Neural crest cell (in vitro differentiated cells): ENCODE data around the gene LHX2. TPM values are rescaled to one million over a fixed set of nuclear protein-coding genes. Genes with fewer than 3 reads are reported as not detected.

Experiments used
- DNase-seq: peaks from one replicate; pipeline ENCODE4 v3.0.0; 2021; ENCODE audit warnings: low read depth, mixed read lengths, low spot score
- H3K27ac Mint-ChIP-seq: one replicate; pipeline ENCODE4 v1.8.0; 2021; ENCODE audit warnings: mild to moderate bottlenecking, mixed read lengths; ENCODE audit not compliant: unreplicated experiment
- H3K27me3 Mint-ChIP-seq: 2 replicates; pipeline ENCODE4 v1.8.0; 2021; ENCODE audit warnings: low read depth, mild to moderate bottlenecking, mixed read lengths
- H3K36me3 Mint-ChIP-seq: 2 replicates; pipeline ENCODE4 v1.8.0; 2021; ENCODE audit warnings: low read depth, mild to moderate bottlenecking, mixed read lengths
- H3K4me1 Mint-ChIP-seq: 2 replicates; pipeline ENCODE4 v1.8.0; 2021; ENCODE audit warnings: mixed read lengths
- H3K4me3 Mint-ChIP-seq: one replicate; pipeline ENCODE4 v1.8.0; 2021; ENCODE audit warnings: mild to moderate bottlenecking, mixed read lengths
- H3K9me3 Mint-ChIP-seq: 2 replicates; pipeline ENCODE4 v1.8.0; 2021; ENCODE audit warnings: mixed read lengths
- total RNA-seq: library from RNA; stranded (reverse); gene quantifications from 2 replicates; pipeline ENCODE4 v1.2.1, GENCODE V29; 2021
- TF ChIP-seq, protein P1 (sequence below): fragments of 200-600 bp; sonication (generic); conservative IDR thresholded peaks from 2 replicates; pipeline ENCODE4 v1.5.0; 2021; ENCODE audit warnings: antibody characterized with exemption, mild to moderate bottlenecking

LHX2 gene
- total RNA-seq, 1 donor from 2014 or later: 0.19 TPM

DNA sequence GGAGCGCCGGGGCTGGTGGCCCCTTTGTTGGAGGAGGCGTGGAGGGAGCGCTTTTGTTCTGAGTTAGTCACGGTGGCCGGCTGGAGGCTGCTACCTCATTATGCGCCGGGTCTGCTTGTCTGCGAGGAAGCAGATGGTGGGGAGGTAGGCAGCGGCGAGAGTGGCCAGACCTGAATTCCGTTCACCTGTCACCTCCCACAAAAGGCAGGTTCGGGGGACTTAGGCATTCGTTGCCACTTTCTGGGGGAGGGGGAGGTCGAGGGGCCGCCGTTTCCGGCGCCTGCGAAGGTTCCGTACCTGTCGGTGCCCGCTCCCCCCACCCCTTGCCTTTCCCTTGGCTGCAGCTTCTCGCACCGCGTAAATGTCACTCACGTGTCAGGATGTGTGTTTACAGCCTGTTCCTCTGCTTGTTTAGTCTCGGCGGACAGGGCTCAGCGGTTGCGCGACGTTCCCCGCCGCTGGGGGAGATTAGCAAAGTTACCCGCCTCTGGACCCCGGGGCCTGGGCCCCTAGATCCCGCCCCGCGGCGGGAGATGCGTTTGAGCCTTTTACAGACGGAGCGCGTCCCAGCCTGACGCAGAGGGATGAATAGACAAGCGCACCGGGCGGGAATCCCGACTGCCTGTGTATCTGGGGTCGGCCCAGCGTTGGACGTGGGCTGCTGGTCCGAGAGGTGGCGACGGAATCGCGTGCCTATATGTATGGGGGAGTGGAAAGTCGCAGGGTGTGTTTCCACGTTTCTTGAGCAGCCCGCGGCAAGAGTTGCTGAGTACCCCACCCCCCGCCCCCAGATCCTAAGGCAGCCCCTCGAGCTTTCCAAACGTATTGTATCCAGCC is 2.7 kb upstream of the LHX2 start:
- Mint-ChIP-seq H3K36me3 (no peaks in the 10 kb centered on the region), H3K4me3 (peak overlapping the region; percentile 62), H3K27me3 (peaks cover 96% of the 10 kb centered on the region), H3K4me1 (peaks cover 19% of the 10 kb centered on the region), H3K9me3 (no peaks in the 10 kb centered on the region), H3K27ac (no peak overlapping the region)
- TF ChIP-seq, protein P1, sequence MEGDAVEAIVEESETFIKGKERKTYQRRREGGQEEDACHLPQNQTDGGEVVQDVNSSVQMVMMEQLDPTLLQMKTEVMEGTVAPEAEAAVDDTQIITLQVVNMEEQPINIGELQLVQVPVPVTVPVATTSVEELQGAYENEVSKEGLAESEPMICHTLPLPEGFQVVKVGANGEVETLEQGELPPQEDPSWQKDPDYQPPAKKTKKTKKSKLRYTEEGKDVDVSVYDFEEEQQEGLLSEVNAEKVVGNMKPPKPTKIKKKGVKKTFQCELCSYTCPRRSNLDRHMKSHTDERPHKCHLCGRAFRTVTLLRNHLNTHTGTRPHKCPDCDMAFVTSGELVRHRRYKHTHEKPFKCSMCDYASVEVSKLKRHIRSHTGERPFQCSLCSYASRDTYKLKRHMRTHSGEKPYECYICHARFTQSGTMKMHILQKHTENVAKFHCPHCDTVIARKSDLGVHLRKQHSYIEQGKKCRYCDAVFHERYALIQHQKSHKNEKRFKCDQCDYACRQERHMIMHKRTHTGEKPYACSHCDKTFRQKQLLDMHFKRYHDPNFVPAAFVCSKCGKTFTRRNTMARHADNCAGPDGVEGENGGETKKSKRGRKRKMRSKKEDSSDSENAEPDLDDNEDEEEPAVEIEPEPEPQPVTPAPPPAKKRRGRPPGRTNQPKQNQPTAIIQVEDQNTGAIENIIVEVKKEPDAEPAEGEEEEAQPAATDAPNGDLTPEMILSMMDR: no peak
- DNase-seq: no peak

DNA sequence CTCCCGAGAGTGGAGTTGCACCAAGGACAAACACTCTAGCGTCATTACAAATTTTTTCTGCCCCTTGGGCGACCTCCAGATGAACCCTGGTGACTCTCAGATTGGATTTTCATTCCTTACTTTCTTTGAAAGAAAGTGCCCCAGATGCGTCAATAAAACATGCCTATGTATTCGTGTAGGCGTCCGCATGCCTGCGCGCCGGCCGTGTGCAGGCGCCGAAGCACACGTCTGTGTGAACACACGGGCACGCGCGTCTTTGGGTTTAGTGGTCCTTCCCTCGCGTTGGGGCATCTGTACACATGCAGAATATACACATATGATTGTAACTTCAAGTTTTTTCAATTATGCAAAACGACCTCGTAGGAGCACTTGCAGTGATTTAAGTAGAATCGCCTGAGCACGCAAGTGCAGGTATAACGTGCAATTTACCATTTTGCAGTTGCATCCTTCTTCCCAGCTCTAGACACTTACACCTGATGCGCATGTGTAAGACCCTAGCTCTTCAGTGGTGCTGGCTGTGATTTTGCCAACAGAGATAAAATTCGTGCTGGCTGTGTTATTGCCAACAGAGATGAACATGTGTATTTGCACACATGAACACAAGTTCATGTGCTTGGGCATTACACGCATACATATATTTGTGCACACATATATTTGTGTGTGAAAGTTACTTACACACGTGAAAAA is 1.9 kb upstream of the LHX2 start:
- Mint-ChIP-seq H3K36me3 (no peaks in the 10 kb centered on the region), H3K4me1 (peaks cover 19% of the 10 kb centered on the region), H3K9me3 (no peaks in the 10 kb centered on the region), H3K27me3 (peaks cover 96% of the 10 kb centered on the region), H3K4me3 (peak overlapping the region; percentile 62), H3K27ac (no peak overlapping the region)
- TF ChIP-seq, protein P1: no peak
- no peak for DNase-seq

DNA sequence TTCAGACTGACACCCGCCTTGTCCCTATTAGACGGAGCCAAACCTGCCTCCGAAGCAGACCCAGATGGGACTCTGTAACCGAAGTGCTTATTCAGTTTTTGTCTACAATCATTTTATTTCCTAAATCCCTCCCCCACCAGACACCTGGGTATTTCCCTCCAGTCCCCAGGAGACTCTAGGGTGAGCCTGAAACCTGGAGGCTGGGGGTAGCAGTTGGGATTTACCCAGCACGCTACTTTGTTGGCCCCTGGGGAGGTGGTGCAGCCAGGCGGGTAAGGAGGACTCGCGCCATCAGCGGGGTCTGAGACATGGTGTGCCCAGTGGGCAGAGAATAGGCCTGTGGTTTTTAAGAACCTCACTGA is 1.3 kb upstream of the LHX2 start:
- Mint-ChIP-seq H3K9me3 (no peaks in the 10 kb centered on the region), H3K27ac (no peak overlapping the region), H3K27me3 (peaks cover 96% of the 10 kb centered on the region), H3K4me1 (peaks cover 19% of the 10 kb centered on the region), H3K4me3 (peak overlapping the region; percentile 65), H3K36me3 (no peaks in the 10 kb centered on the region)
- TF ChIP-seq, protein P1: no peak
- DNase-seq: no peak

GRCh38 chr9:124010665-124011321 is 775 bp upstream of the LHX2 start:
- TF ChIP-seq, protein P1: no peak
- Mint-ChIP-seq H3K36me3 (no peaks in the 10 kb centered on the region), H3K27me3 (peaks cover 96% of the 10 kb centered on the region), H3K4me1 (peaks cover 19% of the 10 kb centered on the region), H3K4me3 (peak overlapping the region; percentile 65), H3K27ac (no peak overlapping the region), H3K9me3 (no peaks in the 10 kb centered on the region)
- DNase-seq: no peak

- peaks cover 94% of the 10 kb centered on the region for H3K27me3 Mint-ChIP-seq
- peak overlapping the region; percentile 35 for H3K4me3 Mint-ChIP-seq
- H3K4me1 Mint-ChIP-seq: peaks cover 28% of the 10 kb centered on the region
- no peaks in the 10 kb centered on the region for H3K9me3 Mint-ChIP-seq
- no peak for DNase-seq
- TF ChIP-seq, protein P1: no peak
- no peak overlapping the region for H3K27ac Mint-ChIP-seq
- H3K36me3 Mint-ChIP-seq: no peaks in the 10 kb centered on the region
These were observed 1.1 kb downstream of the LHX2 start for GRCh38 chr9:124012368-124013301.
